HG03439 (cell line): ENCODE results near the gene PAFAH1B2.

Experiments used
- ATAC-seq: cut with Tn5 transposase; IDR thresholded peaks from one replicate; pipeline ENCODE4 v1.9.1; 2021; ENCODE audit warnings: mild to moderate bottlenecking, moderate library complexity; ENCODE audit not compliant: unreplicated experiment

The PAFAH1B2 gene

DNA sequence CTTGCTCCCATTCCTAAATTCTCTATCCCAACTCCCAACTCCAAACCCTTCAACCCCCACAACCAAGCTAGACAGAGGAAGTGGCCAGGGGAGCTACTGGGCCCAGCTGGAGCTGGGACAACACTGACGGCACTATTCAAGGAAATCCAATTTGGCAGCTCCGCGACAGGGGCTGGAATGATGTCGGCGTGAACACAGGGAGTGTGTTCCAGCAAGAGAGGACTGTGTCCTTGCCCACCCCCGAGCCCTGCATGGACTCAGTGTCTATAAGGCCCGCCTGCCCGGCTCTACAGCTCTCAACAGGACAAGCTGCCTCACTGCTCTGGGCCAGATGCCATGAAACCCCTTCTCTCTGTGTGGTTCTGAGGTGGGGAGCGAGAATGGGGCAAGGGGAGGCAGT is 76.5 kb downstream of the PAFAH1B2 start:
- ATAC-seq, result no peak

DNA sequence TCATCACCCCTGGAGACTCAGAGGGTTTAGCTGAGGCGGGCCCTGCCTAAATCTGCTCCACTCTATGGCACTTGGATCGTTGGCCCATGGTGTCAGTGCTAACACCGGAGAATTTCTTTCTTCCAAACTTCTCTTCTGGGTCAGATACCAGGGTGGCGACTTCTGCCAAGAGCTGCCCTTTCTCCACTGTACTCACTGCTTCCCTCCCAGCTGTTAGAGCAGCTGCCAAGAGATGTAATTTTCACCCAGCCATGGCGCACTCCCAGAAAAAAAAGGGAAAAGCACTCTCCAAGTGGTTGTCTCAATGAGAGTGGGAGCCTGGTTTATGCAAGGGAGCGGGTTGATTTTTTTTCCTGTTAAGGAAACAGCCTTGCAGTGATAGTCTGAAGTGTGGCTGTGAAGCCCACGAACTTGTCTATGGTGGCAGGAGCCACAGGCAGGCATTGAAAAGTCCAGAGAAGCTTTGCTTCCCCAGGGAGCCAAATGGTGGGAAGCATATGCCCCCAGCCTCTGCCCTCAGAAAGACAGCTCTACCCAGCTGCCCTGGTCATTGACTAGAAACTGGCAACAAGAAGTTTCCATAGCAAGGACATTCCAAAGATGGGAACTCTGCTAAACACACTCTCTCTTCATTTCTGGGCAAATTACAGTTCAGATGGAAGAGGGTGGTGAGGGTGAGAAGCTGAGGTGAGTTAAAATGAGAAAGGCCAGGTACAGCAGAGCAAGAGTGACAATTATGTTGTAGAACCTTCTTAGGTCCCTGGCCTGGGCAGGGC is 77.1 kb downstream of the PAFAH1B2 start:
- no peak for ATAC-seq

DNA sequence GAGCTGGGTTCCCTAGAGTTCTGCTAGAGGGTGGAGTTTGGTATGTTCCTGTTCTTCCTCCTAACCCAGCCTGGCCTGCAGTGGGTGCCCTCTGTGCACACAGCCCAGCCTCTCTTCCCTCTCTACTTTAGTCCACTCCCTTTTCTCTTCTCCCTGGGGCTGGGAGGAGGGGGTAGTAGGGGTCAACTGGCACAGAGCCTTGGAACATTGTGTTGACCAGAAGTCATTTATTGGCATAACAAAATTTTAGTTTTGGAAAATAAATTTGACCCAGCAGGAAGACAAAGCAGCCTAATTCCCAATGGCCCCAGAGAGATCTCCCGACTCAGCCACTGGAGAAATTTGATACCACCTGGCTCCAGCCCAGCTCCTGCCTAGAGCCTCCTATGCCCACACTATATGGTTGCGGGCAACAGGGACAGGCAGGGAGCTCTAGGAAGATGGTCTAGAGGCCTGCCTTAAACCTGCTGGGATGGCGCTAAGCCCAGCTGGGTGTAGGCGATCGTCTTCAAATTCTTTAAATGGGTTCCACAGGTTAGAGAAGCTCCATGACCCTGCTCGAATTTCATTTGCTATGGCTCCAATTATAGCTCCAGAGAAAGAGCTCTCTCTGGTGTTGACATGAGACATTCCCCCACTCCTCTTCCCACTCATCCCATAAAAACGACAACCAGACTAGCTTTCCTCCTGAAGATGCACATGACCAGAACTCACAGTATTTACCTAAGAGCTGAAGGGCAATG is 77.9 kb downstream of the PAFAH1B2 start:
- no peak for ATAC-seq

DNA sequence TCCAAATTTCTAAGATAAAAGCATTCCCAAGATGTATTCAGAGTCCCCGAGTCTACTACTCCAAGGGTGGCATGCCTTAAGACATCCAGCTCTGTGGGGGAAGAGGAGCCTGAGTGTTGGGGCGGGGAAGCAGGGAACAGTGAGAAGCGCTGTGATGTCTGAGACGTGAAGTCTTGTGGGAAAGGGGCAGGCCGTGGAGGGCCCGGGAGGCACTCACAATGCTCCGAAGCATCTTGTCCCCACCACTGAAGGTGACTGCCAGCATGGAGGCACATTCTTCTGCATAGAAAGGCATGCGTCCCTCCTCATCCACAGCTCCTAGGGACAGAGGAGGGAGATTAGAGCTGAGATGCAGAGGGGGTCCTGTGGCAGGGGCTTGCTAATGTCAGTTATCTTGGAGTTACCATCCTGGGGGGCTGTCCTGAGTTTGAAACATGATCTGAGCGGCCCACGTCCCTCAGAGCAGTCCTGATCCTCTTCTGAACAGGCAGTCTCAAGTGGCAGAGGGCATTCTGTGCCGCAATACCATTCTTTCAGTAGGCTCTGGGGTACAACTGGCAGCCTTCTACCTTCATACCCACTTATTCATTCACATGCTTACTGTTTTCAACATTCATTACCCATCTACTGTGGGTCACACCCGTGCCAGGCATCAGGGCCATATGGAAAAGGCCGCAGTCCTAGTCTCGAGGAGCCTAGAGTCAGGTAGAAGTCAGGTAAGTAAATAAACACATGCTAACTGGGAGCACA is 79.1 kb downstream of the PAFAH1B2 start:
- no peak for ATAC-seq

DNA sequence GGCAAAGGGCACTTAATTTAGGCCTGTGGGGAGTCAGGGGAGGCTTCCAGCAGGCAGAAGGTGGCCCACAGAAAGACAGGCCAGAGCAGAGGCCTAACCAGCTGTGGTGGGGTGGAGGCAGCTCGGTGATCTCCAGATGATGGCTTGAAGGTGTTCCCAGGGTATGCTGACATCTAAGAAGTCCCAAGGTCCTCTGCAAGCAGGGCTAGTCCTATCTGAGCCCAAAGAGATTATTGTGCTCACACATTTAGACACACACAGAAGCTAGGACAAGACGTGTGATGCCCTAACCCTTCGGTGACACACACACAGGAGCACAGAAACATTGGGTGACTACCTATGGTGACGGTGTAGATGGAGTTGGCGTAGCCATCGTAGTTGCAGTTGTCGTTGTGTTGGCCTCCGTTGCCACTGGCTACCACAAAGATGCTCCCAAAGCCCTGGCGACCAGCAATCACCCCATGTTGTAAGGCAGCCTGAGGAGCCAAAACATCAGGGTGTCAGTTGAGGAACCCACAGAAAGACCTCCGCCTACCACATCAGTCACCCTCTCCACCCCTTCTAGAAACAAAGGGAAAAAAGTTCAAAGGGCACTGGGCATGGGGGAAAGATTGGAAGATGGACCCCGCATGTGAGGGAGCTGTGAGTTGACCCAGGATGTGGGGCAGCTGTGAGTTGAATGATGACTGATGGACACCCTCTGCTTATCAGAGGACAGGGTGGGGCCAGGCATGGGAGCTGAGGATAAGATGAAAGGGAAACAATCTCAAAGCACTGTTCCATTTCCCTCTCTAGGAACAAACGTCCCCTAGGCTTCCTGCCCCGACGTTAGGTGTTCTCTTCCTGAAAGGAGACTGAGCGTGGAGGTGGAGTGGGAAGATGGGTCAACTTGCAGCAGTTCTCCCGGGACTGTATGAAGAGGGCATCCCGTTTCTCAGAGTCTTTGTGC is 79.9 kb downstream of the PAFAH1B2 start:
- no peak for ATAC-seq

DNA sequence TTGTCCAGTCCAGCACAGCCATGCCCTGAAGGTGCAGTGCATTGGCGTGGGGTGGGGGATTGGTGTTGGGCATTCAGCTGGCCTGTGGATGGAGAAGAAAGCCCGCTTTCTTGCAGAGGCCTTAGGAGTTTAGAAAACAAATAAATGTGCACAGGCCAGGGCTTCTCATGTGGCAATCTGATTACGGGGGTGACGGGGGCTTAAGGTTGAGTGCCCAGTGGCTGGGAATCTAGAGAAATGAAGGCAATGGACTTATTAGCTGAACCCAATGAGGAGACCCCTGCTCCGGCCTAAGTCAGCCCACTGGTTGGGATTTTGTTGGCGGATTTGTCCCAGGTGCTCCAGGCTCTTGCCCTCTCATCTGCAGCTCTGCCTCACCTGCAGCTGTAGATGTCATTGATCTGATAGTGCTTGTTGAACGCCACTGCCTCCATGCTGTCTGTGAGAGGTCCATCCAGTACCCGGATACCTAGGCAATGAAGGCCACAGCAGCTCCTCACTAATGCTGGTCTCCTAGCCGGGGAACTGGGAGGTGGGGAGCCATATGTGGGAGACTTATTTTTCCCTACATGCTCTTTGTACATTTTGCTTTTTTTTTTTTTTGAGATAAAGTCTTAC is 81.6 kb downstream of the PAFAH1B2 start:
- no peak for ATAC-seq
